NB4 (cell line): ENCODE results near the gene SCNN1B.

Experiments used
- DNase-seq: peaks from one replicate; pipeline ENCODE4 v3.0.0; 2010; ENCODE audit warnings: low read depth
- H3K4me3 ChIP-seq: one replicate; pipeline ENCODE4 v1.5.1; 2011; ENCODE audit warnings: mild to moderate bottlenecking, low read depth, low read length, moderate library complexity
- CTCF ChIP-seq: IDR thresholded peaks from one replicate; pipeline ENCODE4 v1.5.1; 2012; ENCODE audit warnings: low read depth, low read length
- MYC ChIP-seq: IDR thresholded peaks from 2 replicates; pipeline ENCODE4 v1.6.1; 2011; ENCODE audit warnings: low read depth, low read length
- POLR2A ChIP-seq: IDR thresholded peaks from 2 replicates; pipeline ENCODE4 v1.6.1; 2011; ENCODE audit warnings: mild to moderate bottlenecking; ENCODE audit not compliant: insufficient read length; ENCODE audit errors: extremely low read depth
- TF ChIP-seq, protein P1 (sequence below): IDR thresholded peaks from 2 replicates; pipeline ENCODE4 v1.6.1; 2011; ENCODE audit warnings: low read depth, low read length

The SCNN1B gene

GRCh38 chr16:23280483-23280967 is 21.6 kb upstream of the SCNN1B start:
- no peak for DNase-seq
- no peak for TF ChIP-seq MYC
- no peak overlapping the region for H3K4me3 ChIP-seq

DNA sequence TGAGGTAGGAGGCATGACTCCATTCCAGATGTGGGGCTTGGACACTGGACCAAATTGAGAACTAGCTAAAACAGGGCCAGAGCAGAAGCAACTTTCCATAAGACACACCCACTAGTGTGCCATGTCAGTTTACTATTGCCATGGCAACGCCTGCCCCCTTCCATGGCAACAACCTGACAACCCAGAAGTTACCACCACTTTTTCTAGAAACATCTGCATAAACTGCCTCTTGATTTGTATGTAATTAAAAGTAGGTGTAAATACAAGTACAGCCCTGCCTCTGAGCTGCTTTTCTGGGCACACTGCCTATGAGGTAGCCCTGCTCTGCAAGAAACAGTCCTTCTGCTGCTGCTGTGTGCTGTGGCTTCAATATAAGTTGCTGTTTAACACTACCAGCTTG is 19.5 kb upstream of the SCNN1B start:
- no peak overlapping the region for H3K4me3 ChIP-seq
- TF ChIP-seq, protein P1, sequence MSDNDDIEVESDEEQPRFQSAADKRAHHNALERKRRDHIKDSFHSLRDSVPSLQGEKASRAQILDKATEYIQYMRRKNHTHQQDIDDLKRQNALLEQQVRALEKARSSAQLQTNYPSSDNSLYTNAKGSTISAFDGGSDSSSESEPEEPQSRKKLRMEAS = no peak
- TF ChIP-seq CTCF = no peak
- no peak for TF ChIP-seq POLR2A
- TF ChIP-seq MYC = no peak
- no peak for DNase-seq

DNA sequence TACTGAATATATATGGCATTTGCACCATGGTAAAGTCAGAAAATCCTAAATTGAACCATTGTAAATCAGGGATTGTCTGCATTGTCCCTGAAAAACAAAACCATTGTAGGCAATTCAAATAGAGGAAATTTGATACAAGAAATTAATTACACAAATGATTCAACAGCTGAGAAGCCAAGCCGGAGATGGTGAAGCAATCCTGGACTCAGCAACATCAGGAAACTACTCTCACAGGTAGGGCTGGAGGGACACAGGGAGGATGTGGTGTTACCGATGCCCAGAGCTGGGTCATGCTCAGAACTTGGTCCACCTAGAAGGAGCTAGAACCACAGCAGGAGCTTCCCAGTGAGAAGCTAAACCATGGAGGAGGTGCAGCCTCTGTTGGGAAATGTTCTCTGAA is 18.5 kb upstream of the SCNN1B start:
- no peak for TF ChIP-seq MYC
- TF ChIP-seq, protein P1 = no peak
- no peak for TF ChIP-seq POLR2A
- DNase-seq = no peak
- H3K4me3 ChIP-seq = no peak overlapping the region

DNA sequence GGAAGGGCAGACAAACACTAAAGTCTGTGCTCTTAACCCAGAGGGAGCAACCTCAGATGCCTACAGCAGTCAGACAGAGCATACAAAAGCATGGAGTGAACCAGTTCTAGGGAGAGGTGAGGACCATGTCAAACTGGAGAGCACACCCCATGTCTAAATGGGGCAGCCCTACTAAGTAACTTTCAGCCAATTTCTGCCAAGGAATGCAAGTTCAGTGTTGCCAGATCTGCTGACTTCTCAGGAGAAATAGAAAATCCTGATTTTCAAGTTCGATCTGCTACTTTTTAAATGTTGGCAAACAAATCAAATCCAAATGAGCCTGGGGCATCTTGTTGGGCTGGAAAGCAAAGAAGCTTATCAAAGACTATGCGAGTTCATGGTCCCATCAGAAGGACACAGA is 17.5 kb upstream of the SCNN1B start:
- no peak overlapping the region for H3K4me3 ChIP-seq
- DNase-seq = no peak
- TF ChIP-seq MYC (no peak), POLR2A (no peak), CTCF (no peak)
- TF ChIP-seq, protein P1 = no peak

- DNase-seq = no peak
- TF ChIP-seq MYC (no peak), CTCF (no peak), POLR2A (no peak)
- TF ChIP-seq, protein P1 = no peak
- no peak overlapping the region for H3K4me3 ChIP-seq
These were observed 16.0 kb upstream of the SCNN1B start for GRCh38 chr16:23286131-23286532.

DNA sequence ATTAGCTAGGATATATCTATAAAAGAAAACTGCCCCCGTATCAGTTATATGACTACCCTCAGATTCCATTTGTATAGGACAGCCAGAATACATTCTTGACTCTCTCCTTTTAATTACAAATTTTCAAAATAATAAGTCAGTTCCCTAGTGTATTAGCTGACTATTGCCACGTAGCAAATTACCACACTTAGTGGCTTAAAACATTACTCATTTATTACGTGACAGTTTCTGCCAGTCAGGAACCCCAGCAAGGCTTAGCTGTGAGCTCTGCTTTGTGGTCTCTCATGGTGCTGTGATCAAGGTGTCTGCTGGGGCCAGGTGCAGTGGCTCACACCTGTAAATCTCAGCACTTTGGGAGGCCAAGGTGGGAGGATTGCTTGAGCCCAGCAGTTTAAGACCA is 13.9 kb upstream of the SCNN1B start:
- TF ChIP-seq MYC (no peak), CTCF (no peak), POLR2A (no peak)
- TF ChIP-seq, protein P1 = no peak
- DNase-seq = no peak
- H3K4me3 ChIP-seq = no peak overlapping the region

DNA sequence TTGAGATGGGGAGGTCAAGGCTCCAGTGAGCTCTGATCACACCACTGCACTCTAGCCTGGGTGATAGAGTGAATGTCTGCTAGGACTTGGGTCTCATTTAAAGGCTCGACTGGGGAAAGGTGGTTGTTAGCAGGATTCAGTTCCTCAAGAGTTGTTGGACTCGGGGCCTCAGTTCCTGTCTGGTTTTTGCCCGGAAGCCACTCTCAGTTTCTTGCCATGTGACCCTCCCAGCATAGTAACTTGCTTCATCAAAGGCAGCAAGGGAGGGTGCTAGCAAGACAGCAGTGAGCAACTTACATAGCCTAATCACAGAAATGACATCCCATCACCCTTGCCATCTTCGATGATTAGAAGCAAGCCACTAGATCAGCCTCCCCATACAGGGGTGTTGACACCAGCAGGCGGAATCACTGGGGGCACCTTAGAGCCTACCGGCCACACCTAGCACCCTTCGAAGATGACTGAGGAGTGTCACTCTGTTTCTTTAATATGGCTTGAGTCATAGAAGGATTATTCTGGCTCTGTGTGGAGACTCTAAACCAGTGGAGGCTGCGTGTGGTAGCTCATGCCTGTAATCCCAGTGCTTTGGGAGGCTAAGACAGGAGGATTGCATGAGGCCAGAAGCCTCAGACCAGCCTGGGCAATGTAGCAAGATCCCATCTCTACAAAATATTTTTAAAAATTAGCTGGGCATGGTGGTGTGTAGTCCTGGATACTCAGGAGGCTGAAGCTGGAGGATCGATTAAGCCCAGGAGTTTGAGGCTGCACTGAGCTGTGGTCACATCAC is 13.2 kb upstream of the SCNN1B start:
- TF ChIP-seq CTCF (no peak), POLR2A (no peak), MYC (no peak)
- TF ChIP-seq, protein P1 = no peak
- H3K4me3 ChIP-seq = no peak overlapping the region
- DNase-seq = peak; percentile 41
